HG03565 (cell line): ENCODE results near the gene TEX36.
A peak's percentile ranks its signal among the peaks of the same experiment; 100 is the strongest.
"Not testable (repeated sequence)": the region's sequence is repeated elsewhere in the genome, so short reads cannot be mapped to it uniquely, and the experiment has no call there.

ENCODE experiments used
- ATAC-seq: cut with Tn5 transposase; IDR thresholded peaks from one replicate; pipeline ENCODE4 v1.9.1; 2021; ENCODE audit warnings: mild to moderate bottlenecking, moderate library complexity; ENCODE audit not compliant: unreplicated experiment

Gene TEX36, protein sequence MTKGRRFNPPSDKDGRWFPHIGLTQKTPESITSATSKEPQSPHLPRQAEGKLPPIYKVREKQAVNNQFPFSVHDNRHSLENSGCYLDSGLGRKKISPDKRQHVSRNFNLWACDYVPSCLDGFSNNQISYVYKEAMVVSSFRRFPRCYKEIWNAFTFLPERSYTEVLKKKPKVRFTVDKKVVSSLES

GRCh38 chr10:125683063-125683462 lies at the start of gene TEX36:
Gene TEX36 (minus strand): TSS chr10:125683163. CDS start chr10:125682989, 174 bp downstream.
- no peak for ATAC-seq

DNA sequence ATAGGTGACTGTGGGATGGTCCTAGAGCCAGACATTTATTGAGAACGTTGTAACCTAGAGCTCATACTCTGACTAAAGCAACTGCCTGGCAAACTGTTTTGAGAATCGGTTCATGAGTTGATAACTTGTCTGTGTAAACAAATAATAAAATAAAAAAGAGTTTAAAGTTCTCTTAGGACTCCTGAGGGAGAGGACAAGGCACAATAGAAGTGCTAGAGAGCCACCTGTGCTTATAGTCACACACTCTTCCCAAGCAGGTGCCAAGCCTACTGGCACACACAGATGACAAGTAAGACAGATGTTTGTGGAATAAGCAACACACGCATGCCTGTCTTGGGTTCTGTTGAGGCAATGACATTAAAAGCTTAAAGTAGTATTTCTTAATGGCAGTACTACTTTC lies 44.5 kb upstream of the TEX36 start:
- ATAC-seq = no peak

GRCh38 chr10:125726914-125727313 lies 44.0 kb upstream of the TEX36 start:
- no peak for ATAC-seq

GRCh38 chr10:125722811-125723210 lies 39.8 kb upstream of the TEX36 start:
- no peak for ATAC-seq

- ATAC-seq = no peak
Measured at GRCh38 chr10:125721035-125721434, 38.1 kb upstream of the TEX36 start.

DNA sequence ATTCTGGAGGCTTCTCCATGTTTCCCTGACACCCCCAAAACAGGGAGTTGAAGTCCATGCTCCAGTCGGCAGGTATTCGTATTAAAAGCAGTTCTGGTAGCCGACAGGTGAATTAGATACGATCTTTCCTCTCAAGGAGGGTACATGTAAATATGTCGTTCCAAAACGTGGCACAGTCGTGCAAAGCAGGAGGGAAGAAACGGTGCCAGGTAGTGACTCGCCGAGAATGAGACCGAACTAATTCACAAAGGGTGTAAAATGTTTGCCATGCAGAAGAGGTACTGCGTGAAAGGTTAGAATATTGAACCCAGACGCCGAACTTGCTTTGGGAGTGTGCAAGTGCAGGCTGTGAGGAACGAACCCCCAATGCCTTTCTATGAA lies 37.0 kb upstream of the TEX36 start:
- no peak for ATAC-seq

GRCh38 chr10:125719173-125720001 lies 36.4 kb upstream of the TEX36 start, which contains the start of gene EDRF1:
Gene EDRF1 (plus strand): TSS chr10:125719709. CDS start chr10:125719808, 99 bp downstream.
- ATAC-seq = peak; percentile 92

GRCh38 chr10:125714728-125715127 lies 31.8 kb upstream of the TEX36 start:
- ATAC-seq = not testable (repeated sequence)

GRCh38 chr10:125711110-125711750 lies 28.3 kb upstream of the TEX36 start:
- no peak for ATAC-seq

DNA sequence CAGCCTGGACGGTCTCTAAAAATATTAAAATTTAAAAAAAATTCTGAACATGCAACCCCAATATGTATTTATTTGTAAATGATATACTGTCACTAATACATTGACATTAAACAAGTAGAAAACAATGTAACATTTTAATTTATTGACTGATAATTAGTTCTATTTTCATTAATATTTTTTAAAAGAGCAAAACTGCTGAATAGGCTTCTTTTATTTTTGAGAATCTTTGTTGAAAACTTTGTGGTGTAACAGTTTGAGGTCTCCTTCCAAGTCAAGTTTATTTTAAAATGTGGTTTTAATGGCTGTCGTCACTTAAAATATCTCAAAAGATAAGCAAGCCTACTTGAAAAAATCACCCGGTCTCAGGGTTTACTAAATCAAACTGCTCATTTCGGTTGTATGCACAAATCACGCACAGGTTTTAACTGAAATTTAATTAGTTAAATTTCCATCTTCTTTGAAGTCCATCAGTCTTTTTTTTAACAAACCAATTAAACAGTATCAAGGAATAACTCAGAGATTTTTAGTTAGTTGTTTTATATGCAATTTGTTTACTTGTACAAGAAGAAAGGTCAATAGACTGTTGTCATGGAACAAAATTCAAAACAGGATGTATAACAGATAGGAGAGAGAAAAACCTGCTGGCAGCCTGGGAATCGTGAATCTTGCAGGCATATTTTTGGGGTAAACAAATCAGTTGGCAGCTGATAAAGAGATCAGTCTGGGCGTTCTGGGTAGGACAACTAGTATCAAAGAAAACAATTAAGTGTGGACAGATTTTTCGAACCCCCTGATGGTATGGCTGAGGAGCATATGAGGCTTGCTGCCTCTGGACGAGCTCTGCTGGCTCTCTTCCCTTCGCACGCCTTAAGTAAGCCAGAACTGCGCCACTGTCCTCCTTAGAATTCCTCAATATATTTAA lies 26.9 kb upstream of the TEX36 start:
- no peak for ATAC-seq

- no peak for ATAC-seq
Measured at GRCh38 chr10:125708971-125709503, 26.1 kb upstream of the TEX36 start.

DNA sequence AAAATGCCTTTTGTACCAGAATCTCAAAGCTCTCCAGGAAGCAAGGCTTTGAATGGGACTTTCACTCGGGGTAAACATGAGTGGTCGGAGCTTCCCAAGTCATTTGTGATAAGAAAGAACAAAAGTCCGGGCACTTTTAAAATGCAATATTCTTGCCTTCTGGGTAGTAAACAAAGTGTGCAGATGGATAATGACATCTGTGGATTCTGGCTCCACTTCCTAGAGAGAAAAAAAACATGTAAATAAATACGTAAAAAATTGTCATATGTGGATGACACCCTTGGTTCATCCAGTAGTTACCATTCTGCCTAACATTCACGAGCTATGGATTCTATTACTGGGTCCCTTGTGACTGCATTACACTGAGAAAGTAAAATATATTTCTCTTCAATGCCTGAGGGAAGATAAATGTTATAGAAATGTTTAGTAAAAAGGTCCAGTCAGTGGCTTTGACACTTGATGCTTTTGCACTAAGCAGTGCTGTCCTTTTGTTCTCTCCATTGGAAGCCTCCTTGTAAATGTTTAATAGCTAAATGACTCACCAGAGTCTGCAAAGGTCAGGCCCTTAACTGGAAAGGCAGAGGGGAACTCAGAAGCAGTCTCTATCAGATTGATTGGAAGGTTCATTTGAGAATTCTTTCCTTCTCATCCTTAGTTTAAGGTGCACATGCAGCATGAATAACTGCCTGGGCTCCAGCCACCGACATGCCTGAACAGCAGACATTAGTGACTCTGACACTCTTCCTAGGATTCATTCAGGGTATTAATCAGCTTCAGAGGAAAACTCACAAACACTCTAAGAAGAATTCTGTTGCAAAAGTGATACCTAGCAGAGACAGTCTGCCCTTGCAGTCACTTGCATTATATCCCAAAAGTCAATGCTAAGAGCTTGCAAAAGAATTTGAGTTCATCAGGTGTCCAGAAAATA lies 24.8 kb upstream of the TEX36 start:
- ATAC-seq = no peak

GRCh38 chr10:125700355-125700911 lies 17.5 kb upstream of the TEX36 start:
- ATAC-seq = no peak

- no peak for ATAC-seq
Measured at GRCh38 chr10:125699562-125700143, 16.7 kb upstream of the TEX36 start.

DNA sequence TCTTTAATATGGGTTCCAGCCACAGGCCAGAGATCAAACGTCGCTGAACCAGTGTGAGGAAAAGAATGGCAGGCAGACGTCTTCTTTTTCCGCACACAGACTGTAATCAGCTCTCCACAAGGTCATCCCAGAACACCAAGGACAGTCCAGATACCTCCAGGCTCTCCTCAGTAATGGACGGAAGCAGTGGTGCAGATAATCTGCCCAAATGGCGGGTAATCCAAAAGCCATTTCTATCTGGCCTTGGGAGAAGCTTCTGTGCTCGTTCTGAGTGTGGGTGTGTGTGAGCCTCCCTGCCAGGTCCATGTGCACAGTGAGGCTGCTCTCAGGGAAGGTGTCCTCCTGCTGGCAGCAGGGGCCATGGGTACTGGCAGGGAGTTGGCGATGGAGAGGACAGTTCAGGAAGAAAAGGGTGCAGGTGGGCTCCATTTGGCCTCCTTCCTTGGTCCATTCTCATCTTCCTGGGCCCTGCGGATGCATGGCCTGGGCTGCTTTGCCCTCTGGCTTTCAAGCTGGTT lies 15.6 kb upstream of the TEX36 start:
- ATAC-seq = no peak

DNA sequence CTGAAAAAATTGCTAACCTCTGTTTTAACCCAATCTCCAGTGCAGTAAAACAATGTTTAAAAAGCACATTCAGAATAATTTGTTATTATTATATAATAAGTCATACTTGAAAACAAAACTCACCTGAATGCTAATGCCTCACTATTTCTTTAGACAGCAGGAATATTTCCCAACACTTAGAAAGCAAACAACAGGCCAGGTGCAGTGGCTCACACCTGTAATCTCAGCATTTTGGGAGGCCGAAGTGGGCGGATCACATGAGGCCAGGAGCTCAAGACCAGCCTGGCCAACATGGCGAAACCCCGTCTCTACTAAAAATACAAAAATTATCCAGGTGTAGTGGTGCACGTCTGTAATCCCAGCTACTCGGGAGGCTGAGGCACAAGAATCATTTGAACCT lies 13.9 kb upstream of the TEX36 start:
- ATAC-seq = not testable (repeated sequence)

- ATAC-seq = no peak
Measured at GRCh38 chr10:125694883-125695282, 11.9 kb upstream of the TEX36 start.

DNA sequence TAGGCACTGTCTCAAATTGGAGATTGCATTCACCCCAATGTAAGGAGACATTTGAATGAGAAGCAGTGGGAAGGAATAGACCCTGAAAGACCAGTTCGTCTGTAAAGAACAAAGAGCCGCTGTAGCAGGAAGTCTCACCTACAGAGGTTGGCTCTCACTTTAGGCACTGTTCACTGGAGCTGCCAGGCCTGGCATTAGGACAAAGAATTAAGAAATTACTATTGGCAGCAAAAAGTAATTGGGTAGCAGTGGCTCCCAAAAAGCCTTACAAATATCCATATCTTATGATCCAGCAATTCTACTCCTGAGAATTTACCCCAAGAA lies 10.5 kb upstream of the TEX36 start:
- ATAC-seq = no peak
